GM19240 (cell line): ENCODE measurements around the gene SCRT2.
"Not testable (repeated sequence)": the region's sequence is repeated elsewhere in the genome, so short reads cannot be mapped to it uniquely, and the experiment has no call there.

Experiments
- DNase-seq: peaks from one replicate; pipeline ENCODE4 v3.0.0; 2011; ENCODE audit warnings: low spot score; ENCODE audit not compliant: insufficient read length

SCRT2 gene

DNA sequence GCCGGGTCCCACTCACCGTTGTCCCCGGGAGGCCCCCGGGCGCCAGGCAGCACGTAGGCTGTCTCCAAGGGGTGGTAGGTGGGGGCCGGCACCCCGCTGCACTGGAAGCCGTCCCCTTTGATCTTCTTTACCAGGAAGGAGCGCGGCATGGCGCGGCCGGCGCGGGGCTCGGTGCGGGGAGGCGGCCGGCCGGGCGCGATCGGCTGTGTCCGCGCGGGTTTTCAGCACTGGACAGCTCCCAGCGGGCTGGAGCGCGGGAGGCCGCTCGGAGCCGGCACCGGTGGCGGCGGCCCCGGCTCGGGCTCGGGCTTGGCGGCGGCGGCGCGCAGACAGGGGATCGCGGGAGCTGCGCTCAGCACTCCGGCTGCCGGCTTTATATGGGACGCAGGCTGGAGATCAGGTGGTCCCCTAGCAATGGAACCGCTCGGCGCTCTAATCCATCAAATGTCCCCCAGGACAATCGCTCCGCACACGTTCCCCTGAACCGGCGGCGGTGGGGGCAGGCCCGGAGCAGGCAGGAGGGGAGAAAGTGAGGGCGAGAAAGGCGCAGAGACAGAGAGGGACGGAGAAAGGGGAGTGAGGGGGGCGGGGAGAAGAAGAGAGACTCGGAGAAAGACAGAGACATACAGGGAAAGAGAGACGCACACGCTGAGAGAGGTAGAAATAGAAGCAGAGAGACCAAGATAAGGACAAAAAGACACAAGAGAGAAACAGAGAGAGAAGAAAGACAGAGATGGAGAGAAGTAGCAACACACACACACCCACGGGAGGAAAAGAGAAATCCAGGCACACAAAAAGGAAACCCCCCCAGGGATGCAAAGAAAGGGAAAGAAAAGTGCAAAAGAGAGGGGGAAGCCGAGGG is at the start of gene SCRT2:
Gene SCRT2, minus strand, starts transcription at position 350 of the 862 bp plus-strand sequence. Its CDS starts 201 bp downstream, at position 149.
- no peak for DNase-seq

GRCh38 chr20:724797-725196 is 49.2 kb upstream of the SCRT2 start:
- DNase-seq, result not testable (repeated sequence)

GRCh38 chr20:723756-724155 is 48.2 kb upstream of the SCRT2 start:
- DNase-seq, result no peak

GRCh38 chr20:722822-723644 is 47.4 kb upstream of the SCRT2 start:
- DNase-seq, result no peak

DNA sequence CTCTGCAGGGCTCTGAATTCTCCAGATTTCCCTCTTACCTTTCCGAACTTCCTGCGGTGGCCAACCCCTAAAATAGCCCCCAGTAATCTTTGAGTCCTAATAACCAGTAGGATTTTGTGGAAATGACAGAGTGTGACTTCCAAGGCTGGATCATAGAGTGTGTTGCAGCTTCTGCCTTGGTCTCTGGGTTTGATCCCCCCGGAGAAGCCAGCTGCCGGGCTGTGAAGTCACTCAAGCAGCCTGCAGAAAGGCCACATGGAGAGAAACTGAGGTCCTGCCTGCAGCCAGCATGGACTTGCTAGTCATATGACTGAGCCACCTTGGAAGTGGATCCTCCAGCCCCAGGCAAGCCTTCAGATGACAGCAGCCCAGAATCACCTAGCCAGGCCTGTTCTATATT is 46.3 kb upstream of the SCRT2 start:
- no peak for DNase-seq

DNA sequence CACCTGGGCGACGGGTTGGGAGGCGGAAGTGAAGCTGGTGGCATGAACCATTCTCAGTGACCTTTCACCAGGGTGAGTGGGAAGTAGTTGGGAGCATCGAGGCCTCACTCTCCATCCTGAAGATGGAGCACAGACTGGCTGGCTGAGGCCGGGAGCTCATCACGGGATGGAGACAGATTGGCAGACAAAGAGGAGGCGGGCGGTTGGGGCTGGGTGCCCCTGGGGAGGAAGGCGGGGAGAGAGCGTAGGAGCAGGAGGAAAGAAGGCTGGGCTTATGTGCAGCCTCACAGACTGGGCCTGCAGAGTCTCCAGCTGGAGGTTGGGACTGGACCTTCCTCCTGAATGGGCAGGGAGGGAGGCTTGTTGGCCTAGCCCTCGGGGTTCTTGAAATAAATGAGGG is 44.2 kb upstream of the SCRT2 start:
- DNase-seq, result no peak

DNA sequence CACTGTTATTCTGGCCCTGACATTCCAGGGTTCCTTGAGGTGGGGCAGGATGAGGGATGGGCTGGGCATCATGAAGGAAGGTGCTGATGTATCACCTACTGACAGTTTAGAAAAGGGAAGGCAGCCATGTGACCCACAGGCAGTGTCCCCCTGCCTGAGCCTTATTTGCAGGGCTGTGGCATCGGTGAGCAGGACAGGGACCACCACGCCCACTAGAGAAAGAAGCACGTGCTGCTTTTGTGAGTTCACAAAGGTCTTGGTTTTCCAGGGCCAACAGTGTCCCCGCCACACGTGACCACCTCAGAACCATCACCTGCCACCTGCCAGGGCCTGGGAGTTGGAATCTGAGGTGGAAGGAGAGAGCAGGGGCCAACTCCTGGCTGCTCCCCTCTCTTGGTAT is 43.5 kb upstream of the SCRT2 start:
- DNase-seq, result no peak

DNA sequence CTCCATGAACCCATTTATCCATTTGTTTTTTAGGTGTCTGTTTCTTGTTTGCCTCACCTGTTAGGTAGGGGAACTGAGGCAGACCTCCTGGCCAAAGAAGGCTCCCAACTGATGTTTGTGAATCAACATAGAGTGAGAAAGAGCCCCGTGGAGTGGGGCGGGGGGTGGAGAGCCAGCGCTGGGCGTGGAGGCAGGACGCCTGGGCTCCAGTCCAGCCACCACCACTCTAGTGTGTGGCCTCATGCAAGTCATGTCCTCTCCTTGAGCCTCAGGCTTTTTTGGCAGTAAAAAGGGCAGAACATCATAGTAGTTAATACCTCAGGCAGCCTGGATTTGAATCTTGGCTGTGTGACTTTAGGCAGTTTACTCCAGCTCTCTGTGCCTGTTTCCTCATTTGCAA is 42.2 kb upstream of the SCRT2 start:
- DNase-seq, result no peak

- no peak for DNase-seq
Measured at GRCh38 chr20:717271-717670, 41.7 kb upstream of the SCRT2 start.

DNA sequence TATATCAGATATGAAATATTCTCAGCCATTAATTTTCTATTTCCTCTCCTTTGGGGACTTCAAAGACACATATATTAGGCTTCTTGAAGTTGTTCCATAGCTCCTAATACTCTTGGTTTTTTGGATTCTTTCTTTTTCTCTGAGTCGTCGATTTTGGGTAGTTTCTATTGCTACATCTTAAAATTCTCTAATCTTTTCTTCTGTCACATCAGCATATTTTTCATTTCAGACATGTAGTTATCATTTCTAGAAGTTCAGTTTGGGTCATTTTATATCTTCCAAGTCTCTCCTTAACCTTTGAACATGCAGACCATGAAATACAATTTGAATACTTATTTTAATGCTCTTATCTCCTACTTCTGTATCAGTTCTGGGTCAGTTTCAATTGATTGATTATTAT is 38.9 kb upstream of the SCRT2 start:
- DNase-seq, result no peak

GRCh38 chr20:711576-711975 is 36.0 kb upstream of the SCRT2 start:
- DNase-seq, result no peak

GRCh38 chr20:710780-711450 is 35.3 kb upstream of the SCRT2 start:
- no peak for DNase-seq

- no peak for DNase-seq
Measured at GRCh38 chr20:709991-710779, 34.6 kb upstream of the SCRT2 start.

GRCh38 chr20:709423-709822 is 33.8 kb upstream of the SCRT2 start:
- no peak for DNase-seq

DNA sequence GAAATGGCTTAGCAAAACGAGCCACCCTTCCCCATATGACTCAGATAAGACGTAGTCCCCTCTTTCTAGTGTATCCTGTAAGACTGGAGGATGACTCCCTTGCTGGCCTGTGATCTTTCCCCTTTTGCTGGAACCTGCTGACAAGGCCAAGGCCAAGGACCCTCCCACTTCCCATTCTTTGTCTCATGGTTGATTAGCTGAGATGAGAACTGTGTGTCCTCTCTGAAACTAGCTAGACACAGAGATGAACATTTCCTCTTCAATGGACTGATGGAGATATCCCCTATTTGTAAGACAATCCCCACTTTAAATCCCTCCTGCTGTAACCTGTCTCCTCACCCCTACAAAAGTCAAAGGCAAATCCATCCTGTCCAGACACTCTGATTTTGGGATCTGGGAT is 33.4 kb upstream of the SCRT2 start:
- no peak for DNase-seq

DNA sequence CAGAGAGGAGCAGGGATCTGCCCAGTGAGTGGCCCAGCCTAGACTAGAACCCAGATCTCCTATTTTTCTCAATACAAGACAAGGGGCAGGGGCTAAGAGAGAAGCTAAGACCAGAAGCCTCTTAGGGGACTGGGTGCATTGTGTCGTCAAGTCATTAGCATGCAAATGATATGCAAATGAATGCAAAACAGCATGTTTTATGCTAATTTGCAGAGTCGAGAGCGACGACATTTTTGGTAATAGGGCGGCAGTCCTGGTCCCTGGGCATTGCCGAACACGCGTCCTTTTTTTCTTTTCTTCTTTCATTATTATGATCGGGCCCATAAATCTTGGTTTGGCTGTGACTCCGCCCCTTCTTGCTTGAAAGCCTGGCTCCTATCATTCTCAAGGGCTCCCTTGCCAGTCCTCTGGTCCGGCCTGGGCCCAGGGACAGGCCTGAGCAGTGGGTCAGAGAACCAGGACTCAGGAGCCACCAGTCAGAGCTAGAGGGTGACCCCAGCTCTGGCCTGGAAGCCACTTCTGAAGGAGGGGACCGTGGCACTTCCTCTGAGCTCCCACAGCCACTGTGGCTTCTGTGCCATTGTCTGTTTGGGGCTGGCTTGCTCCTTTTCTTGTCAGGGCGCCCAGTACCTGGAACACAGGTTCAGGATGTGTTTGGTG is 32.0 kb upstream of the SCRT2 start:
- no peak for DNase-seq

- DNase-seq, result no peak
Measured at GRCh38 chr20:706366-706885, 30.8 kb upstream of the SCRT2 start.

GRCh38 chr20:704726-705125 is 29.1 kb upstream of the SCRT2 start:
- no peak for DNase-seq

- DNase-seq, result no peak
Measured at GRCh38 chr20:703426-703825, 27.8 kb upstream of the SCRT2 start.

- no peak for DNase-seq
Measured at GRCh38 chr20:703006-703405, 27.4 kb upstream of the SCRT2 start.
